ENCODE results near the gene NPW. TPM values are rescaled to one million over a fixed set of nuclear protein-coding genes. Genes with fewer than 3 reads are reported as not detected.

Gene NPW
- total RNA-seq, 1 experiment from 2014 or later = 7.1 TPM

GRCh38 chr16:2036200-2036966 lies 16.8 kb downstream of the NPW start:
- H3K4me2 ChIP-seq (ENCODE audit: insufficient read depth, insufficient read length, low read length) = no peak overlapping the region

More at GRCh38 chr16:2036200-2036966, 16.8 kb downstream of the NPW start:
- H2BK12ac ChIP-seq (ENCODE audit: insufficient read length, low read depth, low read length) = no peak overlapping the region
- no CpG with 5 or more reads among the region's 47 CpGs for WGBS (ENCODE audit: extremely low coverage, insufficient read length, low lambda C conversion rate)
- no peak overlapping the region for H2AFZ ChIP-seq (ENCODE audit: low read length)
- H2AK5ac ChIP-seq (ENCODE audit: insufficient read length, low read length) = no peak overlapping the region
- H3K56ac ChIP-seq (ENCODE audit: insufficient read length, low read depth, low read length) = no peak overlapping the region
- Mint-ChIP-seq H3K27ac (0 out of 7 replicates have a peak overlapping the region, but pooled peaks of 1 of the 3 experiments have one; percentile 35), H3K36me3 (ENCODE audit: insufficient read depth in 1 of 3, low read depth in 3 of 3) (no peaks in the 10 kb centered on the region; a peak in 2 of 7 replicates), H3K4me1 (peaks cover 7 to 9% of the 10 kb centered on the region in 2 experiments), H3K4me3 (no peak overlapping the region), H3K27me3 (ENCODE audit: low read depth) (no peaks in the 10 kb centered on the region), H3K9me3 (no peaks in the 10 kb centered on the region)
- no peak overlapping the region for H2BK15ac ChIP-seq (ENCODE audit: low read depth, low read length)
- no peak for DNase-seq
- H3K14ac ChIP-seq (ENCODE audit: insufficient read depth, low read length) = no peak overlapping the region
- no peaks in the 10 kb centered on the region for H3K27me3 ChIP-seq (ENCODE audit: insufficient read depth, low read length)
- H3K9ac ChIP-seq (ENCODE audit: extremely low read depth, insufficient read length, low read length) = no peak overlapping the region
- H3T11ph ChIP-seq (ENCODE audit: low read length) = no peak overlapping the region
- H4K5ac ChIP-seq (ENCODE audit: insufficient read length, low read depth, low read length) = no peak overlapping the region
- TF ChIP-seq, protein P1, sequence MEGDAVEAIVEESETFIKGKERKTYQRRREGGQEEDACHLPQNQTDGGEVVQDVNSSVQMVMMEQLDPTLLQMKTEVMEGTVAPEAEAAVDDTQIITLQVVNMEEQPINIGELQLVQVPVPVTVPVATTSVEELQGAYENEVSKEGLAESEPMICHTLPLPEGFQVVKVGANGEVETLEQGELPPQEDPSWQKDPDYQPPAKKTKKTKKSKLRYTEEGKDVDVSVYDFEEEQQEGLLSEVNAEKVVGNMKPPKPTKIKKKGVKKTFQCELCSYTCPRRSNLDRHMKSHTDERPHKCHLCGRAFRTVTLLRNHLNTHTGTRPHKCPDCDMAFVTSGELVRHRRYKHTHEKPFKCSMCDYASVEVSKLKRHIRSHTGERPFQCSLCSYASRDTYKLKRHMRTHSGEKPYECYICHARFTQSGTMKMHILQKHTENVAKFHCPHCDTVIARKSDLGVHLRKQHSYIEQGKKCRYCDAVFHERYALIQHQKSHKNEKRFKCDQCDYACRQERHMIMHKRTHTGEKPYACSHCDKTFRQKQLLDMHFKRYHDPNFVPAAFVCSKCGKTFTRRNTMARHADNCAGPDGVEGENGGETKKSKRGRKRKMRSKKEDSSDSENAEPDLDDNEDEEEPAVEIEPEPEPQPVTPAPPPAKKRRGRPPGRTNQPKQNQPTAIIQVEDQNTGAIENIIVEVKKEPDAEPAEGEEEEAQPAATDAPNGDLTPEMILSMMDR (conservative IDR thresholded peaks at IDR 0.05) = no peak
- no peaks in the 10 kb centered on the region for H3K23me2 ChIP-seq (ENCODE audit: insufficient read length, low read depth, low read length, poor library complexity, severe bottlenecking)
- H2BK20ac ChIP-seq (ENCODE audit: low read depth, low read length, poor library complexity, severe bottlenecking) = no peak overlapping the region
- H3K18ac ChIP-seq (ENCODE audit: insufficient read length, low read depth, low read length) = no peak overlapping the region
- no peaks in the 10 kb centered on the region for H3K9me3 ChIP-seq (ENCODE audit: control insufficient read depth, low read depth, low read length)
- H3K79me2 ChIP-seq (ENCODE audit: insufficient read depth, low read length) = no peaks in the 10 kb centered on the region
- H2BK5ac ChIP-seq (ENCODE audit: insufficient read length, low read length) = no peak overlapping the region
- no peaks in the 10 kb centered on the region for H4K20me1 ChIP-seq (ENCODE audit: control insufficient read depth, insufficient read depth, insufficient read length)
- no peaks in the 10 kb centered on the region for H3K79me1 ChIP-seq (ENCODE audit: insufficient read depth, low read depth, low read length, poor library complexity, severe bottlenecking)
- no peak overlapping the region for H2BK120ac ChIP-seq (ENCODE audit: low read depth, low read length, poor library complexity, severe bottlenecking)
- no peak overlapping the region for H4K8ac ChIP-seq (replicated peaks; ENCODE audit: insufficient read length, low read depth, low read length)
- H3K27ac ChIP-seq (ENCODE audit: insufficient read length, low read depth, low read length) = no peak overlapping the region
- H3K4me1 ChIP-seq (ENCODE audit: insufficient read depth, low read length) = no peaks in the 10 kb centered on the region
- no peak overlapping the region for H3K4ac ChIP-seq (ENCODE audit: low read depth, low read length)
- H4K91ac ChIP-seq (ENCODE audit: insufficient read length, low read depth, low read length) = no peak overlapping the region
- no peak overlapping the region for H3K23ac ChIP-seq (ENCODE audit: insufficient read length, low read depth, low read length)

Data from H9 (cell line).